ENCODE results near the gene MAEL. TPM values are rescaled to one million over a fixed set of nuclear protein-coding genes. Genes with fewer than 3 reads are reported as not detected.

MAEL gene
- total and polyA plus RNA-seq, 3 donors from 2014 or later = 113 to 333 (median 181) TPM

GRCh38 chr1:166999075-166999474 lies 10.0 kb downstream of the MAEL start:
- Histone ChIP-seq H3K36me3 (ENCODE audit: low read depth, missing control alignments) (no peaks in the 10 kb centered on the region), H3K4me3 (no peak overlapping the region), H3K4me1 (no peaks in the 10 kb centered on the region), H3K9me3 (no peaks in the 10 kb centered on the region), H3K27me3 (no peaks in the 10 kb centered on the region), H3K27ac (no peak overlapping the region)
- DNase-seq = no peak
- 75 to 88% methylated on average over 1 of the region's 1 CpG for WGBS, 2 donors
- intact Hi-C loops (cut with DNase I; ENCODE audit: low total_unique reads) = no loop called here
- no peak for TF ChIP-seq CTCF (IDR thresholded peaks at IDR 0.05)

GRCh38 chr1:166999500-167000055 lies 10.5 kb downstream of the MAEL start:
- no peak overlapping the region for H3K4me3 ChIP-seq
- intact Hi-C loops (cut with DNase I; ENCODE audit: low total_unique reads) = no loop called here
- WGBS, 2 donors = 70 to 80% methylated on average over 3 of the region's 3 CpGs
- H3K9me3 ChIP-seq = no peaks in the 10 kb centered on the region
- H3K36me3 ChIP-seq (ENCODE audit: low read depth, missing control alignments) = no peaks in the 10 kb centered on the region
- TF ChIP-seq POLR2A (IDR thresholded peaks at IDR 0.05) (no peak), CTCF (IDR thresholded peaks at IDR 0.05) (no peak)
- H3K27ac ChIP-seq = no peak overlapping the region
- no peak for DNase-seq
- no peaks in the 10 kb centered on the region for H3K27me3 ChIP-seq
- H3K4me1 ChIP-seq = no peaks in the 10 kb centered on the region

DNA sequence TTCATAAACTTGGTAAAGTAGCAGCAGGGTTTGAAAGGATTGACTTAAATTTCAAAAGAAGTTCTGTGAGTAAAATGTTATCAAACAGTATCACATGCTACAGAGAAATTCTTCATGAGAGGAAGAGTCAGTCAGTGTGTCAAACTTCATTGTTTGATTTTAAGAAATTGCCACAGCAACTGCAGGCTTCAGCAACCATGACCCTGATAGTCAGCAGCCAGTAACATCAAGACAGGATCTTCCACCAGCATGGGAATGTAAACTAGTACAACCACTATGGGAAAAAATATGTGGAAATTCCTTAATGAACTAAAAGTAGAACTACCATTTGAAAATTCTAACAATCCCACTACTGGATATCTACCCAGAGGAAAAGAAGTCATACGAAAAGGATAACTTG lies 11.5 kb downstream of the MAEL start:
- WGBS, 2 donors = 89 to 100% methylated on average over 1 of the region's 1 CpG
- intact Hi-C loops (cut with DNase I; ENCODE audit: low total_unique reads) = no loop called here
- TF ChIP-seq POLR2A (IDR thresholded peaks at IDR 0.05) (no peak), CTCF (IDR thresholded peaks at IDR 0.05) (no peak)

DNA sequence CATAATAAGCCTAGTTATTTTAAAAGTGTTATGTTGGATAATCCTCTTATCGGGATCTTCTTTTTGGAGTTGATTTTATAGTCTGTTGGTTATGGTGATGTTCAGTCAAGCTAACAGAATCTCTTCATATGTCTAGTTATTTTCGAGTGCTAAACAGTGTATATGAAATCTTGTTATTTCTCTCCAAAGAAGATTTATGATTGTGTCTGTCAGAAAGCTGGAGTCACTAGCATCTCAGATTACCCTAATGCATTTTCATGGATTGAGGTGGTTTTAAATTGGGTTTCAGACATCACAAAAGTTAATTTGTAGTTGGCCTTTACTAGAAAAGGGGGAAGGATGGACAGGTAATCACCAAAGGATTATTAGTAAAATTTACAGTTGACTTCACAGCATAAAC lies 13.3 kb downstream of the MAEL start:
- no peaks in the 10 kb centered on the region for H3K9me3 ChIP-seq
- no peaks in the 10 kb centered on the region for H3K27me3 ChIP-seq
- no peaks in the 10 kb centered on the region for H3K4me1 ChIP-seq
- no peak overlapping the region for H3K4me3 ChIP-seq
- DNase-seq = no peak
- WGBS, 2 donors = 87 to 89% methylated on average over 2 of the region's 2 CpGs
- intact Hi-C loops (cut with DNase I; ENCODE audit: low total_unique reads) = no loop called here
- no peaks in the 10 kb centered on the region for H3K36me3 ChIP-seq (ENCODE audit: low read depth, missing control alignments)
- no peak for TF ChIP-seq POLR2A (IDR thresholded peaks at IDR 0.05)
- TF ChIP-seq CTCF (IDR thresholded peaks at IDR 0.05) = no peak
- no peak overlapping the region for H3K27ac ChIP-seq

More for the DNA sequence above, 11.5 kb downstream of the MAEL start:
- Histone ChIP-seq H3K27me3 (no peaks in the 10 kb centered on the region), H3K36me3 (ENCODE audit: low read depth, missing control alignments) (no peaks in the 10 kb centered on the region), H3K4me1 (no peaks in the 10 kb centered on the region), H3K9me3 (no peaks in the 10 kb centered on the region), H3K4me3 (no peak overlapping the region), H3K27ac (no peak overlapping the region)
- DNase-seq = no peak

- Histone ChIP-seq H3K27ac (no peak overlapping the region), H3K4me3 (no peak overlapping the region), H3K36me3 (ENCODE audit: low read depth, missing control alignments) (no peaks in the 10 kb centered on the region), H3K4me1 (no peaks in the 10 kb centered on the region), H3K9me3 (no peaks in the 10 kb centered on the region), H3K27me3 (no peaks in the 10 kb centered on the region)
- DNase-seq = no peak
- TF ChIP-seq POLR2A (IDR thresholded peaks at IDR 0.05) (no peak), CTCF (IDR thresholded peaks at IDR 0.05) (no peak)
- WGBS, 2 donors = 85 to 88% methylated on average over 2 of the region's 2 CpGs
- intact Hi-C loops (cut with DNase I; ENCODE audit: low total_unique reads) = no loop called here
Measured at GRCh38 chr1:167003711-167004110, 14.6 kb downstream of the MAEL start.
